HG03064 (cell line): Measurements from ENCODE around the gene NDST3.
"Not testable (repeated sequence)": the region's sequence is repeated elsewhere in the genome, so short reads cannot be mapped to it uniquely, and the experiment has no call there.

Experiments used
- ATAC-seq: cut with Tn5 transposase; IDR thresholded peaks from one replicate; pipeline ENCODE4 v1.9.1; 2021; ENCODE audit warnings: low read depth; ENCODE audit not compliant: unreplicated experiment

NDST3 gene

DNA sequence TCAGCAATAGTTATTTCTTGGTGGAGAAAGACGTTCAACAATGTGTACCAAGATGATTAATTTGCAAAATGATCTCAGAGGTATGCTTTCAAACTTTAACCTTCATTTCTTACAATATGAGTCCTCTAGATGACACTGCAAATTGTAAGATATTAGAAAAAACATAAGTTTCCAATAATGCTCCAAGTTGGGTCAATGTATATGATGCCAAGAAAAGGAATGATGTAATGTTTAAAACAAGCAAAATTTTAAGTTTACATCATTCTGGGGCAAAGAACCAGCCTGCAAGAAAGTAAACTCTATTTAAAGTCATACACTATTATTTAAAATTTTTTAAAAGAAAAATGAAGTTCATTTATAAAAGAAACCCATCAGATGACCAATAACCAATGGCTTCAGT is 262.4 kb downstream of the NDST3 start:
- ATAC-seq = no peak

- not testable (repeated sequence) for ATAC-seq
These were observed 265.3 kb downstream of the NDST3 start for GRCh38 chr4:118299619-118300018.

DNA sequence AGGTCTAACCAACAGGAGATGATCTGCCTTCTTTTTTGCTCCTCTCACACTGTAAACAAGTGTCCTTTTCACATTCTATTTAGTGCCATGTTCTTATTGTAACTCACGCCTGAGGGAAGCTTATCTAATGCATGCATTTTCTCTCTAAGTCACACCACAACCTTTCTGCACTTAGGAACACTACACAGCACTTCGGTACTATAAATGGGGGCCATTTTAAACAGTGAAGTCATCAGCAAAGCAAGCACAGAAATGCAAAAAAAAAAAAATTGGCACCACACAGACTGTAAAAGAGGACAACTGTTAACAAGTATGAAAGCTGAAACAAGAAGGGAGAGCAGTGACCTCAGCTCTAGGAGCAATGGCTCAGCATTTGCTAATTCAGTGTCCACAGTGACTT is 273.4 kb downstream of the NDST3 start:
- no peak for ATAC-seq
